VCaP (cell line): ENCODE data around the gene IL17B.

Experiments used
- H3K27ac ChIP-seq: fragments of 450-650 bp; 2 replicates; pipeline ENCODE4 v1.5.1; 2017
- TF ChIP-seq, protein P1 (sequence below): fragments of 450-650 bp; conservative IDR thresholded peaks from 2 replicates; pipeline ENCODE4 v1.5.1; 2017; ENCODE audit warnings: mild to moderate bottlenecking, moderate library complexity

The IL17B gene

DNA sequence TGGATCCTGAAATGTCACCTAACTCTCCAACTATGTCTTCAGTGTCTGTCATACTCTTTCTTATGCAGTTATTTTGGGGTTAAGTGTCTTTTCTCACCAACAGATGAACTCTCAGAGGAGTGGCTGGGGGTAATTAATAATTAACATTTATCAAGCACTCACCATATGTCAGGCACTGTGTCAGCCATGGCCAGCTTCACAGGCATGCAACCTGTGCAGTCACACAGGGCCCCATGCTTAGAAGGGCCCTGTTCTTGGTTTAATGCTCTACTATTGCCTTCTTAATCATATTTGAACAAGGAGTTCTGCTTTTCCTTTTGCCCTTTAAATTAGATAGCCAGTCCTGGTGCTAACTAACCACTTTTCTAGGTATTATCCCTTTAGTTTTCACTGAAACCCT, 37.2 kb downstream of the IL17B start:
- H3K27ac ChIP-seq = no peak overlapping the region
- TF ChIP-seq, protein P1, sequence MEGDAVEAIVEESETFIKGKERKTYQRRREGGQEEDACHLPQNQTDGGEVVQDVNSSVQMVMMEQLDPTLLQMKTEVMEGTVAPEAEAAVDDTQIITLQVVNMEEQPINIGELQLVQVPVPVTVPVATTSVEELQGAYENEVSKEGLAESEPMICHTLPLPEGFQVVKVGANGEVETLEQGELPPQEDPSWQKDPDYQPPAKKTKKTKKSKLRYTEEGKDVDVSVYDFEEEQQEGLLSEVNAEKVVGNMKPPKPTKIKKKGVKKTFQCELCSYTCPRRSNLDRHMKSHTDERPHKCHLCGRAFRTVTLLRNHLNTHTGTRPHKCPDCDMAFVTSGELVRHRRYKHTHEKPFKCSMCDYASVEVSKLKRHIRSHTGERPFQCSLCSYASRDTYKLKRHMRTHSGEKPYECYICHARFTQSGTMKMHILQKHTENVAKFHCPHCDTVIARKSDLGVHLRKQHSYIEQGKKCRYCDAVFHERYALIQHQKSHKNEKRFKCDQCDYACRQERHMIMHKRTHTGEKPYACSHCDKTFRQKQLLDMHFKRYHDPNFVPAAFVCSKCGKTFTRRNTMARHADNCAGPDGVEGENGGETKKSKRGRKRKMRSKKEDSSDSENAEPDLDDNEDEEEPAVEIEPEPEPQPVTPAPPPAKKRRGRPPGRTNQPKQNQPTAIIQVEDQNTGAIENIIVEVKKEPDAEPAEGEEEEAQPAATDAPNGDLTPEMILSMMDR = no peak

DNA sequence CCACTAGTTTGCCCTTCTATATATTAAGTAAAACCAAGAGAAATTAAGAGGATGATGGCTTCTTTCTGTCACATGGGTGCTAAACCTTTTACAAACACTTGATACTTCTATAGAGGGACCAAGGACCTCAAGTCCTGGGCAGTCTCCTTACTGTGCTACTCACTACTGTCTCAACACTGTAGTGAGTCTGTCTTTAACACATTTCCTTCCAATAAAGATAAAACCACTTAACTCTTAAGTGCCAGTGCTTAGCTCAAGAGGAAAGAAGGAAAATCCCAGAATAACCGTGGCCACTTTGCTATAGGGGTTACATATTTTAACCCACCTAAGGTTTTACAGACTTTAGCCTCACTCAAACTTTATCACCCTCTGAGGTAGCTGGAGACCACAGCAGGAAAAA, 38.2 kb downstream of the IL17B start:
- TF ChIP-seq, protein P1 = no peak
- H3K27ac ChIP-seq = no peak overlapping the region

DNA sequence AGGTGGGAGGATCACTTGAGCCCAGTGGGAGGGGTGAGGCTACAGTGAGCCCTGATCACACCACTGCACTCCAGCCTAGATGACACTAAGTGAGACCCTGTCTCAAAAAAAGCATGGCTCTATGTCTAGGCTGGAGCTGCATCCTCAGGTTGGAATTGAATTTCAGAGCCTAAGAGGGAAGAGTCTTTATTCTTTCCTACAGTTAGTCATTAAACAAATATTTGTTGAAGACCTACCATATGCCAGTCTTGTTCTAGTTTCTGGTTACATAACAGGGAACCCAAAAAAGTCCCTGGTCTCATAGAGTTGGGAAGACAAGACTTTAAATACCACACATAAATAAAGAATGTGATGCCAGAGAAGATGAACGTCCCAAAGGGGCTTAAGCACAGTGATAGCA, 40.7 kb downstream of the IL17B start:
- H3K27ac ChIP-seq = no peak overlapping the region
- TF ChIP-seq, protein P1 = no peak

DNA sequence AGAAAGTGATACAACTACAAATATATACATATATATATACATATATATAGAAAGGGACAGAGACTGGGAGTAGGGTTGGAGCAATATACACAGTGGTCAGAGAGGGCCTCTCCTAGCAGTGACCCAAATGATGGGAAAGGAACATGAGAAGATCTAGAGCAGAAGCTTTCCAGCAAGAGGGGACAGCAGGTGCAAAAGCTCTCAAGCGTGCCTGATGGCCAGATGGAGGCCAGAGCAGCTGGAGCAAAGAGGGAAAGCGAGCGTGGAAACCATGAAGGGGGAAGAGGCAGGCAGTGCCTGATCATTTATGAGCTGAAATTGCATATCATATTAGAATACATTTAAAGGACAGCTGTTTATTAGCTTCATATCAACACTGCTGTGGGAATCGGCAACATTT, 41.4 kb downstream of the IL17B start:
- H3K27ac ChIP-seq = no peak overlapping the region
- TF ChIP-seq, protein P1 = no peak

DNA sequence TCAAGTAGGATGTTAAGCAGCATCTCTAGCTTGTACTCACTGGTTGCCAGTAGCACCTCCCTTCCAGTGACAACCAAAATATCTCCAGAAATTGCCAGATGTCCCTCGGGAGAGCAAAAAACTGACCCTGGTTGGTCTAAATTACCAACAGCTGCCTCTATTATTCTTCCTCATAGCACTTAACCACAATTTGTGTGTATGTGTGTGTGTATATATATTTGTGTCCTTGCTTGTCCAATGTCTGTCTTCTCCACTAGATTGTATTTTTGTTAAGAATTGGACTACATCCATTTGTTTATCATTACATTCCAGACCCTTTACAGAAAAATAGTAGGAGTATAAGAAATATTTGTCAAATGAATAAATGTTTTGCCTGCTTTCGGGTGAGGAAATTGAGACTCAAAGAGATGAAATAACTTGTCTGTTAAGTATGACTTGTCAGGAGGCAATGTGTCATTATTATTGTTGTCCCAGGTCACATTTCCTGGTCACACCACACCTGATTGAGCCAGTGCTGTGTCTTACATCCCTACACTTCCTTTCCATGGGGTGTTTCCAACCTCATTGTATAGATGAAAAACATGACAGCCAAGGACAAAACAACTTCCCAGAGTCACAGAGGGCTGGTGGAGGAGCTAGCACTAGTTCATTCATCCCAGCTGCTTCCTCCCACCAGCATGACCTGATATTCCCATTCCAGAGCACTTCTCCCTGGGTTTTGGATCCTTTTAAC, 45.2 kb downstream of the IL17B start:
- TF ChIP-seq, protein P1 = no peak
- no peak overlapping the region for H3K27ac ChIP-seq

DNA sequence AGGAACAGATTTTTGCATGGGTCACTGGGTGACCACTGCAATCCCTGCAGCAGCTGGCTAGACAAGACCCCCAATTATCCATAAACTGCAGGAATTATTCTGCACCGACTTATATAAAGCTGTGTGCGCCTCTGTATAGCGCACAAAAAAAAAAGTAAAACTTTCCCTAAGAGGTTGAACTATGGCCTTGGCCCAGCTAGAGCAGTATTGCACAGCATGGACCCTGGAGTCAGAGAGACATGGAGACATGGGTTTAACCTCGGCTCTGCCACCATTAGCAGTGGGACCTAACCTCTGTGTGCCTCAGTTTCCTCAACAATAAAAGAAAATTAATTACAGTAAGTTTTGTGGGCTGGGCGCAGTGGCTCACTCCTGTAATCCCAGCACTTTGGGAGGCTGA, 50.9 kb downstream of the IL17B start:
- no peak overlapping the region for H3K27ac ChIP-seq

DNA sequence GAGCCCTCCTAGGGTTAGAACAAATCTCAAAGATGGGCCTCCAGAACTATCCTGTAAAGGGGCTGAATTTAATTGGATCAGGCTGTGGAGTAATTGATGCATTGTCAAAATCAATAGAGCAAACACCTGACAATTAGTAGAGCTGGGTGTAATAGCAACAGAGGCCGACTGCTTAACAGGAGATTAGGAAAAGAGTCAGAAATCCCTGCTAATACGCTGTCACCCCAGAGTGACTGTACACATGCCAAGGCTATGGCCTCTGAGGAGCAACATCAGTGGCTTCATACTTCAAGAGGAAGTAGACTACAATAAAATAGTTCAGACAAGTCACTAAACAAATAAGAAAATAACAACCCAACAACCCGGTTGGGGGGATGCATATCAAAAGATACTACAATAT, 52.5 kb downstream of the IL17B start:
- peak overlapping the region; percentile 5; the same call in 1 of the 2 replicates for H3K27ac ChIP-seq
- TF ChIP-seq, protein P1 = no peak

More for the DNA sequence above, 50.9 kb downstream of the IL17B start:
- TF ChIP-seq, protein P1 = no peak
